Hematopoietic multipotent progenitor cell (in vitro differentiated cells): ENCODE measurements around the gene DEK. TPM values are rescaled to one million over a fixed set of nuclear protein-coding genes. Genes with fewer than 3 reads are reported as not detected.

Experiments used
- small RNA-seq: library from RNA; depleted of rRNA; stranded (forward); fragments of <200 nt; gene quantifications from one replicate; pipeline ENCODE3, GENCODE V24; 2012
- total RNA-seq: library from RNA; depleted of rRNA; stranded (reverse); fragments of >200 nt; gene quantifications from one replicate; pipeline ENCODE4 v1.2.3, GENCODE V29; 2012

Gene DEK
- total RNA-seq, 1 donor: 32.9 TPM

Small RNA genes within 50 kb of the gene (small RNA-seq; reads per million reads assigned to genes)
- gene AL138825.1 (not detected), gene RF00019 (not detected), gene RNU6-263P (not detected)

Other genes with a start within 250 kb of the DEK start
- 8.1 TPM for gene NHLRC1, start 141.9 kb downstream of the DEK start, total RNA-seq
- 4.6 TPM for gene TPMT, start 109.5 kb downstream of the DEK start, total RNA-seq
- gene KDM1B, start 109.1 kb downstream of the DEK start, total RNA-seq: 24.5 TPM
- 16.7 TPM for gene RNF144B, start 122.8 kb upstream of the DEK start, total RNA-seq